Omental fat pad (tissue), 4 donors: ENCODE data around the gene UGT2B10. TPM values are rescaled to one million over a fixed set of nuclear protein-coding genes. Genes with fewer than 3 reads are reported as not detected.

Experiments used
- ATAC-seq: fragments of 150-250 bp; one replicate; pipeline ENCODE4 v1.9.1; 2016; ENCODE audit warnings: mild to moderate bottlenecking, moderate library complexity; ENCODE audit not compliant: low FRiP score
- DNase-seq: peaks from one replicate; pipeline ENCODE4 v3.0.0-alpha.2; 2019; ENCODE audit warnings: low spot score
- total RNA-seq, 4 donors: library from RNA; depleted of rRNA; stranded (reverse); fragments of >200 nt; gene quantifications; one replicate each; pipeline ENCODE4 v1.1.0, GENCODE V29; 2016
- TF ChIP-seq, protein P1 (sequence below), 3 donors: fragments of 450-650 bp; IDR thresholded peaks; one replicate each; pipeline ENCODE4 v1.5.1; 2016 to 2017; ENCODE audit warnings: antibody characterized with exemption in 3 of 3, mild to moderate bottlenecking in 3 of 3, moderate library complexity in 2 of 3

Gene UGT2B10
- total RNA-seq, 4 donors from 2014 or later, result not detected

GRCh38 chr4:68859655-68860054 lies 43.9 kb downstream of the UGT2B10 start:
- DNase-seq, result no peak
- TF ChIP-seq, protein P1, sequence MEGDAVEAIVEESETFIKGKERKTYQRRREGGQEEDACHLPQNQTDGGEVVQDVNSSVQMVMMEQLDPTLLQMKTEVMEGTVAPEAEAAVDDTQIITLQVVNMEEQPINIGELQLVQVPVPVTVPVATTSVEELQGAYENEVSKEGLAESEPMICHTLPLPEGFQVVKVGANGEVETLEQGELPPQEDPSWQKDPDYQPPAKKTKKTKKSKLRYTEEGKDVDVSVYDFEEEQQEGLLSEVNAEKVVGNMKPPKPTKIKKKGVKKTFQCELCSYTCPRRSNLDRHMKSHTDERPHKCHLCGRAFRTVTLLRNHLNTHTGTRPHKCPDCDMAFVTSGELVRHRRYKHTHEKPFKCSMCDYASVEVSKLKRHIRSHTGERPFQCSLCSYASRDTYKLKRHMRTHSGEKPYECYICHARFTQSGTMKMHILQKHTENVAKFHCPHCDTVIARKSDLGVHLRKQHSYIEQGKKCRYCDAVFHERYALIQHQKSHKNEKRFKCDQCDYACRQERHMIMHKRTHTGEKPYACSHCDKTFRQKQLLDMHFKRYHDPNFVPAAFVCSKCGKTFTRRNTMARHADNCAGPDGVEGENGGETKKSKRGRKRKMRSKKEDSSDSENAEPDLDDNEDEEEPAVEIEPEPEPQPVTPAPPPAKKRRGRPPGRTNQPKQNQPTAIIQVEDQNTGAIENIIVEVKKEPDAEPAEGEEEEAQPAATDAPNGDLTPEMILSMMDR (IDR thresholded peaks at IDR 0.05), result no peak
- no peak for ATAC-seq

- DNase-seq, result no peak
- ATAC-seq, result no peak
- TF ChIP-seq, protein P1 (IDR thresholded peaks at IDR 0.05), result no peak
Measured at GRCh38 chr4:68861057-68861456, 45.3 kb downstream of the UGT2B10 start.

GRCh38 chr4:68864438-68865187 lies 48.8 kb downstream of the UGT2B10 start:
- no peak for ATAC-seq
- TF ChIP-seq, protein P1 (IDR thresholded peaks at IDR 0.05), result no peak
- DNase-seq, result no peak

GRCh38 chr4:68865188-68865638 lies 49.4 kb downstream of the UGT2B10 start:
- no peak for DNase-seq
- ATAC-seq, result no peak

DNA sequence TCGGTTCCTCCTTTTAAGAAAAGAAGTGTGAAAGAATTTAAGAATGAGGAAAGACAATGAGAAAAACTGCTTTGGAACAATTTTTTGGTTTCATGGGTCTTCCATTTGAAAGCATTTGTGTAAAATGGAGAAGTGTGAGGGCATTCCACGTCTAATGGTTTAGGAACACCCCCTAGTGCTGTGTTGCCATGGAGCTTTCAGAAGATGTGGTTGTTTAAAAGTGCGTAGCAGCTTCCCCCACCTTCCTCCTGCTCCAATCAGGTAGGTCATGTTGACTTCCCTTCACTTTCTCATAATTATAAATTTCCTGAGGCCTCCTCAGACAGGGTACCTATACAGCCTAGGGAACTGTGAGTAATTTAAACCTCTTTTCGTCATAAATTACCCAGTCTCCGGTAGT lies 50.0 kb downstream of the UGT2B10 start:
- DNase-seq, result no peak
- TF ChIP-seq, protein P1 (IDR thresholded peaks at IDR 0.05), result no peak
- ATAC-seq, result no peak

More at GRCh38 chr4:68865188-68865638, 49.4 kb downstream of the UGT2B10 start:
- TF ChIP-seq, protein P1 (IDR thresholded peaks at IDR 0.05), result no peak

GRCh38 chr4:68869274-68869773 lies 53.5 kb downstream of the UGT2B10 start:
- no peak for DNase-seq
- TF ChIP-seq, protein P1 (IDR thresholded peaks at IDR 0.05), result no peak
- ATAC-seq, result no peak
